Skeletal muscle satellite cell (primary cell): ENCODE measurements around the gene CLK3.
A peak's percentile ranks its signal among the peaks of the same experiment; 100 is the strongest.
"Not testable (repeated sequence)": the region's sequence is repeated elsewhere in the genome, so short reads cannot be mapped to it uniquely, and the experiment has no call there.

Source experiments
- H3K27me3 ChIP-seq: 2 replicates; pipeline ENCODE4 v1.7.0; 2013; ENCODE audit warnings: low read length; ENCODE audit not compliant: control insufficient read depth, insufficient read depth
- H3K36me3 ChIP-seq: 2 replicates; pipeline ENCODE4 v1.7.0; 2013; ENCODE audit warnings: mild to moderate bottlenecking, control low read depth, low read length; ENCODE audit not compliant: insufficient read depth
- H3K4me1 ChIP-seq: 2 replicates; pipeline ENCODE4 v1.7.0; 2013; ENCODE audit warnings: low read length; ENCODE audit not compliant: control insufficient read depth, insufficient read depth
- H3K4me2 ChIP-seq: 2 replicates; pipeline ENCODE4 v1.7.0; 2013; ENCODE audit warnings: mild to moderate bottlenecking, low read length
- H3K4me3 ChIP-seq: 2 replicates; pipeline ENCODE4 v1.7.0; 2013; ENCODE audit warnings: low read length
- H3K9ac ChIP-seq: 2 replicates; pipeline ENCODE4 v1.7.0; 2013; ENCODE audit warnings: mild to moderate bottlenecking, low read depth, low read length, moderate library complexity
- H3K9me3 ChIP-seq: replicated peaks from 2 replicates; pipeline ENCODE4 v1.7.0; 2013; ENCODE audit warnings: mild to moderate bottlenecking, control low read depth, low read length

CLK3 gene

GRCh38 chr15:74651242-74651741, 35.7 kb downstream of the CLK3 start:
- H3K9ac ChIP-seq: no peak overlapping the region
- no peaks in the 10 kb centered on the region for H3K9me3 ChIP-seq
- no peak overlapping the region for H3K4me2 ChIP-seq
- H3K36me3 ChIP-seq: peaks cover 11% of the 10 kb centered on the region
- H3K4me3 ChIP-seq: no peak overlapping the region
- peaks cover 8% of the 10 kb centered on the region for H3K4me1 ChIP-seq
- H3K27me3 ChIP-seq: no peaks in the 10 kb centered on the region

DNA sequence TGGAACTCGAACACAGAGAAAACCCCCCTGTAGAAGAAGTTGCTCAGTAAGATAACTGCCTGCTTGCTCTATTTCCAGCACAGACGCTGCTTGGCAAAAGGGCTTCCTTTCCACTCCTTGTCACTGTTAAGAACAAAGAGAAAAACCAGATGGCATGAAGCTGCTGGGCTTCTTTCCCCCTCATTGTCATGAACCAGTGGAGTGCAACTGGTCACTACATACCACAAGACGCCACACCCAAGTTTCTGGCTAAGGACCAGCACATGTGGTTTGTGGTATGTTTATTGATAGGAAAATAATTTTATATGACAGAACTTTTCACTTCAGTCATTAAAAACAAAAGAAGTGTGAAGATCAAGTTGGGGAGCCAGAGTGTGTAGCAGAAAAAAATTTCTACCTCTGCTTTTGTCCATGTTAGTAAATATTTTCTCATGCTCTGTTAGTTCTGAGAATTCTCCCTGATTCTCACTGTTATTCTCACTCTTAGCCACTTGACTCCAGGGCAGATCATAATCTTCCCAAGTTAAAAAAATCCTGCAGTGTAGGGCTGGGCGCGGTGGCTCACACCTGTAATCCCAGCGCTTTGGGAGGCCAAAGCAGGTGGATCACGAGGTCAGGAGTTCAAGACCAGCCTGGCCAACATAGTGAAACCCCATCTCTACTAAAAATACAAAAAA, 37.9 kb downstream of the CLK3 start:
- H3K4me1 ChIP-seq: peaks cover 18% of the 10 kb centered on the region
- no peaks in the 10 kb centered on the region for H3K9me3 ChIP-seq
- no peak overlapping the region for H3K4me3 ChIP-seq
- peaks cover 11% of the 10 kb centered on the region for H3K36me3 ChIP-seq
- no peaks in the 10 kb centered on the region for H3K27me3 ChIP-seq
- no peak overlapping the region for H3K9ac ChIP-seq
- no peak overlapping the region for H3K4me2 ChIP-seq

DNA sequence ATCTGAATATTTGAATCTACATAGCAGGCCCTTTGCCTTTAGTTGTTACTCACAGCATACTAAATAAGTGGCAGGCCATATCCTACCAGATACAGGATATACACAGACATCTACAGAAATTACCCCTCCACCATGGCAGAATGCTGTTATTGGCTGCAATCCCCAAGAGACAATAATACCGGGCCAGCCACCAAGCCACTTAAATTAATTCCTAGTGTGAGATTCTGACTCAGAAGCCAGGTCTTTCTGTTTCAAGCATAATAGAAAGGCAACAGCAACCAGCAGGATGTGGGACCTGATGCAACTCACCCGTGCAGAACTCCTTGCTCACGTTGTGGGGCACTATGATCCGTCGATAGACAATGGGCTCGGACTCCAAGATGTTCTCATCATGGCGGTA, 39.8 kb downstream of the CLK3 start:
- Histone ChIP-seq H3K4me3 (no peak overlapping the region), H3K4me2 (no peak overlapping the region), H3K27me3 (no peaks in the 10 kb centered on the region), H3K9ac (no peak overlapping the region), H3K9me3 (no peaks in the 10 kb centered on the region), H3K4me1 (peaks cover 18% of the 10 kb centered on the region), H3K36me3 (peaks cover 5% of the 10 kb centered on the region)

- Histone ChIP-seq H3K4me1 (peaks cover 18% of the 10 kb centered on the region), H3K36me3 (peaks cover 4% of the 10 kb centered on the region), H3K4me3 (no peak overlapping the region), H3K4me2 (no peak overlapping the region), H3K9me3 (no peaks in the 10 kb centered on the region), H3K27me3 (no peaks in the 10 kb centered on the region), H3K9ac (no peak overlapping the region)
Observed at GRCh38 chr15:74656935-74657535, 41.4 kb downstream of the CLK3 start.

- Histone ChIP-seq H3K4me1 (peaks cover 18% of the 10 kb centered on the region), H3K9me3 (no peaks in the 10 kb centered on the region), H3K36me3 (peaks cover 4% of the 10 kb centered on the region), H3K4me2 (peak overlapping the region; percentile 38), H3K27me3 (no peaks in the 10 kb centered on the region), H3K4me3 (no peak overlapping the region), H3K9ac (no peak overlapping the region)
Observed at GRCh38 chr15:74657846-74658245, 42.2 kb downstream of the CLK3 start.

GRCh38 chr15:74661280-74661679, 45.6 kb downstream of the CLK3 start:
- H3K36me3 ChIP-seq, H3K9ac ChIP-seq, H3K4me2 ChIP-seq, H3K9me3 ChIP-seq, H3K4me3 ChIP-seq, H3K27me3 ChIP-seq: not testable (repeated sequence)
- H3K4me1 ChIP-seq: peaks cover 21% of the 10 kb centered on the region

- H3K9ac ChIP-seq: no peak overlapping the region
- H3K27me3 ChIP-seq: no peaks in the 10 kb centered on the region
- no peak overlapping the region for H3K4me3 ChIP-seq
- H3K4me1 ChIP-seq: peaks cover 21% of the 10 kb centered on the region
- no peaks in the 10 kb centered on the region for H3K36me3 ChIP-seq
- no peak overlapping the region for H3K4me2 ChIP-seq
- no peaks in the 10 kb centered on the region for H3K9me3 ChIP-seq
Observed at GRCh38 chr15:74662064-74662860, 46.6 kb downstream of the CLK3 start.

GRCh38 chr15:74663303-74664027, 47.8 kb downstream of the CLK3 start:
- Histone ChIP-seq H3K9me3 (no peaks in the 10 kb centered on the region), H3K36me3 (no peaks in the 10 kb centered on the region), H3K27me3 (no peaks in the 10 kb centered on the region)

DNA sequence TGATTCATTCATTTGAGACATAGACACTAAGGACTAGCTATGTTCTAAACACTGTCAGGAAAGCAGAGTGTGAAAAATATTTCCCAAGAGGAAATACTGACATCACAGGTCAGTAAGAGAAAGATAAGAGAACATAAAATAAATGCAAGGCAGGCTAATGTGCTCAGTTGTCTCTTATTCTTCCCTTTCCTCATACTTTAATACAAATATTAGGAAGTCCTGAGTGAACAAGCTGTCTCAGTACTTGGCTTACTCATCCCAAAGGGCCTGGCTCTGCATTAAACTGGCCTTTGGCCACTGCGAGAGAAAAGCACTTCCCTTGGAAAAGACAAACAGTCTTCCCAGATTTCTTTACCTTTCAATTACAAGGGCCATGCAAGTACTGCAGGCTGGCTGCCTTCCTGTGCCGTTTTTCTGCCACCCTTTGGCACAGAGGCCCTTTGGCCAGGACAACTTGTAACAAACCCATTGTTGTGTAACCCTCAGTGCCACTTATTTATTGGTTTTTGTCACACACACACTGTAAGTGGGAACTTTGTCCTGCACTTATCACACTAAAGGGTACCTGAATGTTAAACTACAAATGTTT, 48.5 kb downstream of the CLK3 start:
- H3K27me3 ChIP-seq: no peaks in the 10 kb centered on the region

More at GRCh38 chr15:74663303-74664027, 47.8 kb downstream of the CLK3 start:
- peaks cover 12% of the 10 kb centered on the region for H3K4me1 ChIP-seq
- no peak overlapping the region for H3K9ac ChIP-seq
- no peak overlapping the region for H3K4me3 ChIP-seq
- peak overlapping the region; percentile 15 for H3K4me2 ChIP-seq

DNA sequence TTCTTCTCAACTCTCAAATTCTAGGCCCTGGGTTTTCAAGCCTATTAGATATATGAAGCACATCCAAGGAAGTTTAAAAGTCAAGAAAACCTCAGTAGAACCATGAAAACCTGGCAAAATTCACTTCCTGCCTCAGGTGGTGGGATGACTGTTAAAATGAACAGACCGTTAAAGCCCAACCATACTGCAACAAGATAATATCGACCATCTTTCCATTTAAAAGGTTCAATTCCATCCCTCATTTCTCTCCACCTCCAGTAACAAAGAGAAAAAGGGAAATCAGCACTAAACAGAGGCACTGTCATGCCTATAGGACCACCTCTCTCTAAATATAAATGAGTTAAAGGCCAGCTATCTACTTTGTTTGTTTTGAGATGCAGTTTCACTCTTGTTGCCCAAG, 49.0 kb downstream of the CLK3 start:
- no peaks in the 10 kb centered on the region for H3K36me3 ChIP-seq
- no peak overlapping the region for H3K9ac ChIP-seq
- H3K4me3 ChIP-seq: no peak overlapping the region
- H3K4me1 ChIP-seq: peaks cover 12% of the 10 kb centered on the region
- H3K4me2 ChIP-seq: no peak overlapping the region
- H3K9me3 ChIP-seq: no peaks in the 10 kb centered on the region
- H3K27me3 ChIP-seq: no peaks in the 10 kb centered on the region

More for the DNA sequence above, 48.5 kb downstream of the CLK3 start:
- Histone ChIP-seq H3K4me1 (peaks cover 12% of the 10 kb centered on the region), H3K9ac (no peak overlapping the region), H3K36me3 (no peaks in the 10 kb centered on the region), H3K4me3 (no peak overlapping the region), H3K4me2 (peak overlapping the region; percentile 15), H3K9me3 (no peaks in the 10 kb centered on the region)

DNA sequence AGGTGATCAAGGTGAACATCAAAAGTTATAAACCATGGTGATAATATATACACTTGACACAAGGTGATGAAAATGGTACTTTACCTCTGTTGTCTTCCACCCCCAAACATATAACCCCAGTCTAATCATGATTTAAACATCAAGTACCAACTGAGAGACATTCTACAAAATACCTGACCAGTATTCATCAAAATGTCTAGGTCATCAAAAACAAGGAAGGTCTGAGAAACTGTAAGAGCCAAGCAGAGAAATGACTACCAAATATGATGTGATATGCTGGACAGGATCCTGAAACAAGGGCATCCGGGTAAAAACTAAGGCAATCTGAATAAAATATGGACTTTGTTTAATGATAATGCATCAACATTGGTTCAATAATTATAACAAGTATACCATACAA, 52.3 kb downstream of the CLK3 start:
- Histone ChIP-seq H3K27me3 (no peaks in the 10 kb centered on the region), H3K4me3 (no peak overlapping the region), H3K4me2 (no peak overlapping the region), H3K9me3 (no peaks in the 10 kb centered on the region), H3K36me3 (peaks cover 16% of the 10 kb centered on the region), H3K4me1 (peaks cover 12% of the 10 kb centered on the region), H3K9ac (no peak overlapping the region)
